GOT3 (cell line): ENCODE results near the gene ZMYM2.
A peak's percentile ranks its signal among the peaks of the same experiment; 100 is the strongest.
"Not testable (repeated sequence)": the region's sequence is repeated elsewhere in the genome, so short reads cannot be mapped to it uniquely, and the experiment has no call there.

Experiments used
- DNase-seq: peaks from one replicate; lab custom pipeline; 2025; ENCODE audit warnings: mixed read lengths; lab: John Stamatoyannopoulos, UW

ZMYM2 gene

DNA sequence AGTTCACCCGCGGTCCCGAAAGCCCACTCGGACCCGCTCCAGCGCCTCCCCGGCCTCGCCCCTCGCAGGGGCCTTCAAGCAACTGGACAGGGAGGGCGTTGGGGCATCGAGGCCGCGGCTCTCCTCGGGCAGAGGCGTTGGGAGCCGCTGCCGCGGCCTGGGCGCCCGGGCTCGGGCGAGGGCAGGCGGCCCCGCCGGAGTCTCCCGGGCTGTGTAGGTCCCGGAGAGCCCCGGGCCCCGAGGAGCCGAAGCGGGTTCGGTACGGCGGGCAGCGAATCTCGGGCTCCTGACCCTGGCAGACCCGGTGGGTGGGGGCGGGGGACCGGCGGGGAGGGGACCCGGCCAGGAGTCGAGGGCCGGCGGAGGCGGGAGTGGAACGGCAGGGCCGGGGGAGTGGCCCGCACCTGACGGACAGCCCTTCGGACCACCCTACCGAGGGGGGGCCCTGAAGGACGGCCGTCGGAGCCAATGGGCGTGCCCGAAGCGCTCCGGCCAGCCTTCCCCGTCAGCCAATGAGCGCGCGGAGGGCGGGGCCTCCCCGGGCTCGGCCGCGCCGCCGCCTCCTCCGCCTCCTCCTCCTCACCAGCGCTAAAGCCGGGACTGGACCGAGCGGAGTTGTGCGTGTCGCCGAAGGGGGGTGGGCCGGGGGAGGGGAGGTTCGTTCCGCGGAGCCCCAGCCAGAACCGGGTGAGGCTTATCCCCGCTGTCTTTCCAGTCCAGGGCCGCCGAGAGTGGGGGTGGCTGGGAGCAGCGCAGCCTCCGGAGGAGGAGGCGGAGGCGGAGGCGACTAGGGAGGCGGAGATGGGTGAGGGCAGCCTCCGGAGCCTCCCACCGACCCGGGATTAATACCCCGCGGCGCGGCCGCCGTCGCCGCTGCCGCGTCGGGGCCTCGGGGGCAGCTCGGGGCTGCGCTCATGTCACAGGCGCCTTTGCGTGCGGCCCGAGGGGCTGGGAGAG lies at the start of gene ZMYM2:
TSS of gene ZMYM2 (plus strand) at position 573 of the 957 bp plus-strand sequence. CDS start 34,346 bp downstream, outside the sequence.
- peak; percentile 94 for DNase-seq

GRCh38 chr13:19910336-19911072 lies 48.0 kb upstream of the ZMYM2 start:
- DNase-seq = no peak

GRCh38 chr13:19927117-19927748 lies 31.3 kb upstream of the ZMYM2 start:
- DNase-seq = no peak

- no peak for DNase-seq
These were observed 18.4 kb upstream of the ZMYM2 start for GRCh38 chr13:19940106-19940505.

DNA sequence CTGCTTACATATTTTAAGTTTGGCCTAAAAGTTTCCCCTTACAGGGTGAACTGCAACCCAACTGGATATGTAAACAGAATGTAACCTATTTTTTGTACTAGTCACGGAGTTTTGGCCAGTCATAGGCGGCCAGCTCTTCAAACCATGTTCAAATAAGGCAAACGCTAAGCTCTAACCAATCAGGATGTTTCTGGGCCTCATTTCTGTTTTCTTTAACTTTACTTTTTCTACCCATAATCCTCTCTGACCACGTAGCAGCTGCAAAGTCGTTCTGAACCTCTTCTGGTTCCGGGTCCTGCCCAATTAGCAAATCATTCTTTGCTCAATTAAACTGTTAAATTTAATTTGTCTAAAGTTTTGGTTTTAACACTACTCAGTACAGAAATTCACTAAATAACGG lies 8.2 kb upstream of the ZMYM2 start:
- DNase-seq = no peak

GRCh38 chr13:19952850-19953249 lies 5.7 kb upstream of the ZMYM2 start:
- no peak for DNase-seq

DNA sequence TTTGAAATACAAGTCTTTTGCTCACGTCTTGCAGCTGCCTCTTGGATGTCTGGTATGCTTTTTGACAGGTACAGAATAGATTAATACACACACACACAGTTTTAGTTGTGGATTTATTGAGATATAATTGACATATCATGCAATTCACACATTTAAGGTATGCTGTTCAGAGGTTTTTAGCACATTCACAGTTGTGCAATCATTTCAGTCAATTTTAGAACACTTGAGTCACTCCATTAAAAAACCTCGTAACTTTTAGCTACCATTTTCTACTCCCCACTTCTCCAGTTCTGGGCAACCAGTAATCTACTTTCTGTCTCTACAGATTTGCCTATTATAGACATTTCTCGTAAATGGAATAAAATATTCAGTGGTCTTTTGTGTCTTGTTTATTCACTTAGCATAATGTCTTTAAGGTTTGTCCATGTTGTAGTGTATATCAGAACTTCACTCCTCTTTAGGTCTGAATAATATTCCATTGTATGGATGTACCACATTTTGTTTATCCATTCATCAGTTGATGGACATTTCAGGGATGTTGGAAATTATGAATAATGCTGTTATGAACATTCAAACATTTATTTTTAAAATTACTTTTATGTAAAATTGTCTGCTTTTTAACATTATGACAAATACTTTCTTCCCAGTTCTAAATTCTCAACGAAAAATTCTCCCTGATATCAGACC lies 2.5 kb upstream of the ZMYM2 start:
- DNase-seq = no peak

DNA sequence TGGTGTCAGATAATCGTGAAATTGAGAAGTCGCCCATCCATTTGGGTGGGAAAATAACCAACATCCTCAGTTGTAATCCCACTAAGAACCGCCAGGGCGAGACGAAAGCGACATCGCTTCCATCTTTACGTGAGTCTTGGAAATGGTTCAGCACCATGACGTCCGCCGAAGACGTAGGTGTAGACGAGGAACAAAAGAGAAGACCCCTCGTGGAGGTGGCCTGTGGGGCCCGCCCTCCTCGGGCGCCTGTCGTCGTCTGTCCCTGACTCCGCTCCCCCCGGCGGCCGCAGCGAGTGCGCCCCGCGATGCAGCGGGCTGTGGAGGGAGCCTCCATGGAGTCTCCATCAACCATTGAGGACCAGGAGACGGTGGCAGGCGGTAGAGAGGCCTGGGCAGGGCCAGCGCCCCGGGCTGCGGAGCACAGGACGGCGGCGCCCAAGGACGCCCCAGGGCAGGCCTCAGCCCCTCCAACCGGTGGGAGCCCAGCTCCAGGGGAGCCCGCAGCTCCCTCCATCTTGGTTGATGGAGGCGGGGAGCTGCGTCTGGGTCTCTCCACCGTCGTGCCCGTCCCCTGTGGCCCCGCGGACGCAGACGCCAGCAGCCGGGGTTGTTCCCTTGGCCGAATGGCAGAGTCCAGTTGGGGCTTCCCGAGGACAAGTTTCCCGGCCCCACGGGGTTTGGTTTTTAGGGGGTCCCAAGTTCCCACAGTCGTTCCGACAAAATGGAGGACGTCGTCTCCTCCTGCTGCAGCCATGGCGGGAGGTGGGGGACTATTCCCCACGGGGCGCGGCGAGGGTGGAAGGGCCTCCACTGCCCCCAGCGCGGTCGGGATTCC lies 990 bp upstream of the ZMYM2 start:
- DNase-seq = no peak

GRCh38 chr13:19959141-19959830 lies 759 bp downstream of the ZMYM2 start:
- peak; percentile 18 for DNase-seq

- peak; percentile 28 for DNase-seq
These were observed 1.5 kb downstream of the ZMYM2 start for GRCh38 chr13:19959831-19960652.

- no peak for DNase-seq
These were observed 2.1 kb downstream of the ZMYM2 start for GRCh38 chr13:19960653-19960976.

DNA sequence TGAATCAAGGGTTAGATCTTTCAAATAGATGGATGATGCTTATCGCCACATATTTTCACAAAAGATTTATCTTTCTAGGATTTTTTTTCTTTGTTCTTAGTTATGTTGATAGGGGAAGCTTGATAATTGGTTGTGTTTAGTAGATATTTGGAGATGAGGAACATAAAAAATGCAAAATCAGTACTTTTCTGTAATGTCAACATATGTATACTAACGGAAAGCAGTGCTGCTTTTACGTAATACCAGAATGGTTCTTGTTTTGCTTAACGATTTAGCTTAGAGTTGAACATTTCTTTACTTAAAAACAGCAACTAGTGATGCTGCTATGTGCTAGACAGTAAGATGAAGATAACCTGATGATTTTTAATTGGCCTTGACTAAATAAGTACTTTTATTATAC lies 3.0 kb downstream of the ZMYM2 start:
- DNase-seq = no peak

GRCh38 chr13:19961924-19962323 lies 3.4 kb downstream of the ZMYM2 start:
- no peak for DNase-seq

GRCh38 chr13:19962894-19963293 lies 4.4 kb downstream of the ZMYM2 start:
- DNase-seq = no peak

- no peak for DNase-seq
These were observed 9.1 kb downstream of the ZMYM2 start for GRCh38 chr13:19967621-19968020.

GRCh38 chr13:19974498-19975009 lies 16.0 kb downstream of the ZMYM2 start:
- DNase-seq = not testable (repeated sequence)

DNA sequence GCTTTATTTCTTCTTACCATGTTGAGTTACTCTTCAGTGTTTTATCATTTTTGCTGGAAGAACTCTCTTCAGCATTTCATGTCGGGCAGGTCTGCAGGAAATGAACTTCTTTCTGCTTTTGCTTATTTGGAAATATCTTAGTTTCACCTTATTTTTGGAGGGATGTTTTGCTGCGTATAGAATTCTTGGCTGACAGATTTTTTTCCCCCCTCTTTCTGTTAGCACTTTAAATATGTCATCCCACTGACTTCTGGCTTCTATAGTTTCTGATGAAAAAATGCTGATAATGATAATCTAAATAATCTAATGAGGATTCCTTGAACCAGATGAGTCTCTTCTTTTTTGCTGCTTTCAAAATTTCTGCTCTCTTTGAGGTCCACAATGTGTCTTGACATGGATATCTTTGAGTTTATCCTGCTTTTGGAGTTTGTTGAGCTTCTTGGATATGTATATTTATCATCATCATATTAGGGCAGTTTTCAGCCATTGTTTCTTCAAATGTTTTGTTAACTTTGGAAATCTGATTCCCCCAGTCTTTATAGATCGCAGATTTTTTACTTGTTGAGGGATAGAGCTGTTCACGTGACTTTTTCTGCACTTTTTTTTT lies 20.4 kb downstream of the ZMYM2 start:
- no peak for DNase-seq

DNA sequence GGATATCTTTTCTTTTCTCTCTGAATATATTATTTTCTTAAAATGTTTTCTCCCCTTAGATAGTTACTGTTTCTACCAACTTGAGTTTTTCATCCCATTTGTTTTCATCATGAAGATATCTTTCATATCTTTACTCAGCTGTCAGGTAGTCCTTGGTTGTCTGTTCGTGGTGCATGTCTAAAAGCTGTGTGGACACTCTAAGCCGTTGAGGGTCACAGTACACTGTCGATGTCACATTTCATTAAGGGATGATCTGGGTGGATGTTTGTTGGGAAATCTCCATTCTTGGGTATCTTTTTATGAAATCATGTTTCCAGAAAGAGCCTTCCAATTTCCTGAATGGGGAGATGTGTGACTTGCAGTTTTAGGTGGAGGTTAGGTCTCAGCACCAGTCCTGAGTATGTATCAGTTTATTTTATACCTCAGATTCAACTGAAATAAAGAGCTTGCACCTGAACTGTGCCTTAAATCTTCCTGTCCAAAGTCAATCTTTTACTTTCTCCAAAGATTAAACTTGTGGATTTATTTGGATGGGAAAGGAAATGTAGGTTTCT lies 23.2 kb downstream of the ZMYM2 start:
- no peak for DNase-seq
